HL-60 (cell line): ENCODE measurements around the gene SMAD7.

Experiments used
- DNase-seq, 2 experiments: peaks; one replicate each; pipeline ENCODE4 v3.0.0-alpha.2; 2010 to 2020; ENCODE audit warnings: low read depth in 1 of 2, low spot score in 1 of 2
- H3K27ac ChIP-seq: fragments of 250-450 bp; sonication (Bioruptor Pico); replicated peaks from 2 replicates; pipeline ENCODE4 v1.5.1; 2020; ENCODE audit warnings: mild to moderate bottlenecking, moderate library complexity
- H3K27me3 ChIP-seq: fragments of 250-450 bp; sonication (Bioruptor Pico); 2 replicates; pipeline ENCODE4 v1.5.1; 2021; ENCODE audit warnings: mild to moderate bottlenecking, moderate library complexity; ENCODE audit not compliant: insufficient read depth, poor library complexity, severe bottlenecking
- H3K4me3 ChIP-seq: replicated peaks from 2 replicates; pipeline ENCODE4 v1.5.1; 2011; ENCODE audit warnings: mild to moderate bottlenecking, control low read depth, low read length; ENCODE audit not compliant: insufficient read depth
- GABPA ChIP-seq: IDR thresholded peaks from 2 replicates; pipeline ENCODE4 v1.6.1; 2012; ENCODE audit warnings: low read depth
- POLR2AphosphoS5 ChIP-seq: IDR thresholded peaks from 2 replicates; pipeline ENCODE4 v1.6.1; 2012; ENCODE audit warnings: low read depth
- REST ChIP-seq: IDR thresholded peaks from 2 replicates; pipeline ENCODE4 v1.6.1; 2012; ENCODE audit warnings: low read depth; ENCODE audit not compliant: insufficient replicate concordance
- SPI1 ChIP-seq: IDR thresholded peaks from 2 replicates; pipeline ENCODE4 v1.6.1; 2012; ENCODE audit warnings: low read depth, mild to moderate bottlenecking, borderline replicate concordance
- TF ChIP-seq, protein P1 (sequence below): IDR thresholded peaks from one replicate; pipeline ENCODE4 v1.5.1; 2011; ENCODE audit warnings: low read length, control low read depth, inconsistent platforms; ENCODE audit not compliant: insufficient read depth

The SMAD7 gene

DNA sequence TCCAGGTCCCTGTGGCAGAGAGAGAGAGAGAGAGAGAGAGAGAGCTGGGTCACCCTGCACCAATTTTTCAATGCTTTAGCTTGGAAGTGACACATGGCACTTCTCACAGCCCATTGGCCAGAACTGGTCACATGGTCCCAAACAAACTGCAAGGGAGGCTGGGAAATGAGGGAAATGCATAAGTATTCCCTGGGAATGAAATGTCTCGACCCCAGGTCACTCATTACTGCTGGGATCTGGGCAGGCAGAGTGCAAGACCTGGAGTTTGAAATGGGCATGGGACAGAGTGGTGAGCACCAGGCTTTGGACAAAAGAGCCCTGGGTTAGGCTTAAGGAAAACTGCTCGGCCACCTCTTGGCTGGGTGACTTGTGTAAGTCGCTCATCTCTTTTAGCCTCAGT, 37.0 kb downstream of the SMAD7 start:
- Histone ChIP-seq H3K27ac (no peak overlapping the region), H3K4me3 (no peak overlapping the region), H3K27me3 (no peaks in the 10 kb centered on the region)
- no peak for TF ChIP-seq SPI1
- TF ChIP-seq GABPA, result no peak
- TF ChIP-seq, protein P1, sequence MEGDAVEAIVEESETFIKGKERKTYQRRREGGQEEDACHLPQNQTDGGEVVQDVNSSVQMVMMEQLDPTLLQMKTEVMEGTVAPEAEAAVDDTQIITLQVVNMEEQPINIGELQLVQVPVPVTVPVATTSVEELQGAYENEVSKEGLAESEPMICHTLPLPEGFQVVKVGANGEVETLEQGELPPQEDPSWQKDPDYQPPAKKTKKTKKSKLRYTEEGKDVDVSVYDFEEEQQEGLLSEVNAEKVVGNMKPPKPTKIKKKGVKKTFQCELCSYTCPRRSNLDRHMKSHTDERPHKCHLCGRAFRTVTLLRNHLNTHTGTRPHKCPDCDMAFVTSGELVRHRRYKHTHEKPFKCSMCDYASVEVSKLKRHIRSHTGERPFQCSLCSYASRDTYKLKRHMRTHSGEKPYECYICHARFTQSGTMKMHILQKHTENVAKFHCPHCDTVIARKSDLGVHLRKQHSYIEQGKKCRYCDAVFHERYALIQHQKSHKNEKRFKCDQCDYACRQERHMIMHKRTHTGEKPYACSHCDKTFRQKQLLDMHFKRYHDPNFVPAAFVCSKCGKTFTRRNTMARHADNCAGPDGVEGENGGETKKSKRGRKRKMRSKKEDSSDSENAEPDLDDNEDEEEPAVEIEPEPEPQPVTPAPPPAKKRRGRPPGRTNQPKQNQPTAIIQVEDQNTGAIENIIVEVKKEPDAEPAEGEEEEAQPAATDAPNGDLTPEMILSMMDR, result no peak
- no peak for TF ChIP-seq REST
- no peak for TF ChIP-seq POLR2AphosphoS5
- DNase-seq, result no peak

- no peak for DNase-seq
- Histone ChIP-seq H3K27ac (no peak overlapping the region), H3K4me3 (no peak overlapping the region), H3K27me3 (no peaks in the 10 kb centered on the region)
- TF ChIP-seq REST, result no peak
- TF ChIP-seq, protein P1, result no peak
- TF ChIP-seq SPI1, result no peak
Observed at GRCh38 chr18:48913201-48913600, 37.6 kb downstream of the SMAD7 start.

DNA sequence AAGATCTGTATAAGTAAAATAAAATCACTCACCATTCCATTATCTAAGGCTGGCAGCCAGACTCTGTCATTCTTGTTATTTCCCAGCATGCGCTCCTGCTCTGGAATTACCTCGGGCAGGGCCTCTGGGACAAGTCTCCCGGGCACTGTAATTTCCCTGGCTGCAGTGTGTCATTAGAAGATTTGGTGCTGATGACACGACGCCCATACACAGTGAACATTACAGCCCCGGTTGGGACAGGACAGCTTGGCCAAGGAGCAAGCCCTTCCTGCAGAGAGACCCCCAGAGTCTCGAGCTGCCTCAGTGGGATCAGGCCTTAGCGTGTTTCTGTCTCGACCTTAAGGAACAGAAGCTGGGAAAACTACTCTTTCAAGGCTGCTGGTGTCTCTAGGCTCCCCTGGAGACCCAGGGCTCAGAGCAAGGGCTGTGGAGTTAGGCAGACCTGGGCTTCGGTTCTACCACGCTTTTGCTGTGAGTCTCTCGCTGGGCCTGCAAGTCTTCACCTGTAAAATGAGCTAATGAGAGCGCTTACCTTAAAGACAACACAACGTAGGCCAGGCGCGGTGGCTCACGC, 39.7 kb downstream of the SMAD7 start:
- TF ChIP-seq POLR2AphosphoS5 (no peak), SPI1 (no peak), GABPA (no peak), REST (no peak)
- TF ChIP-seq, protein P1, result no peak

More for the DNA sequence above, 39.7 kb downstream of the SMAD7 start:
- no peak for DNase-seq
- no peak overlapping the region for H3K27ac ChIP-seq
- H3K4me3 ChIP-seq, result no peak overlapping the region
- no peaks in the 10 kb centered on the region for H3K27me3 ChIP-seq
